Trophoblast cell (in vitro differentiated cells and primary cell): ENCODE results near the gene MSANTD1.

Source experiments
- DNase-seq, 2 donors: peaks; one replicate each; pipeline ENCODE4 v3.0.0-alpha.2; 2016
- H2AFZ ChIP-seq: 2 replicates; pipeline ENCODE4 v1.6.1; 2013; ENCODE audit warnings: low read length, moderate library complexity, mild to moderate bottlenecking; ENCODE audit not compliant: insufficient read depth, poor library complexity
- H2AK5ac ChIP-seq: 2 replicates; pipeline ENCODE4 v1.6.1; 2013; ENCODE audit warnings: mild to moderate bottlenecking, low read length
- H2BK120ac ChIP-seq: 2 replicates; pipeline ENCODE4 v1.6.1; 2013; ENCODE audit warnings: low read length, mild to moderate bottlenecking, moderate library complexity; ENCODE audit not compliant: insufficient read depth, poor library complexity
- H2BK12ac ChIP-seq: 2 replicates; pipeline ENCODE4 v1.6.1; 2013; ENCODE audit warnings: mild to moderate bottlenecking, low read length, moderate library complexity
- H2BK5ac ChIP-seq: 2 replicates; pipeline ENCODE4 v1.6.1; 2013; ENCODE audit warnings: low read length, low read depth, moderate library complexity, mild to moderate bottlenecking; ENCODE audit not compliant: poor library complexity
- H3K14ac ChIP-seq: 2 replicates; pipeline ENCODE4 v1.6.1; 2013; ENCODE audit warnings: mild to moderate bottlenecking, low read length
- H3K18ac ChIP-seq: 2 replicates; pipeline ENCODE4 v1.6.1; 2013; ENCODE audit warnings: mild to moderate bottlenecking, low read length
- H3K23ac ChIP-seq: 2 replicates; pipeline ENCODE4 v1.6.1; 2013; ENCODE audit warnings: low read length
- H3K27ac ChIP-seq: 2 replicates; pipeline ENCODE4 v1.5.1; 2013; ENCODE audit warnings: low read depth, mild to moderate bottlenecking, inconsistent platforms, low read length, moderate library complexity
- H3K27me3 ChIP-seq: 2 replicates; pipeline ENCODE4 v1.6.1; 2013; ENCODE audit warnings: inconsistent platforms, mild to moderate bottlenecking, low read length, moderate library complexity; ENCODE audit not compliant: insufficient read depth
- H3K36me3 ChIP-seq, 2 experiments: 1 replicate in 1 of 2; 2 replicates in 1 of 2; pipeline ENCODE4 v1.6.1; 2013; ENCODE audit warnings: low read length in 2 of 2, mild to moderate bottlenecking in 2 of 2, moderate library complexity in 1 of 2; ENCODE audit not compliant: insufficient read depth in 2 of 2, control insufficient read depth in 1 of 2
- H3K4ac ChIP-seq: 2 replicates; pipeline ENCODE4 v1.6.1; 2013; ENCODE audit warnings: low read depth, mild to moderate bottlenecking, low read length, moderate library complexity
- H3K4me1 ChIP-seq, 2 experiments: 1 replicate in 1 of 2; 2 replicates in 1 of 2; pipeline ENCODE4 v1.6.1; 2013; ENCODE audit warnings: low read length in 2 of 2, mild to moderate bottlenecking in 2 of 2, moderate library complexity in 1 of 2; ENCODE audit not compliant: insufficient read depth in 2 of 2, control insufficient read depth in 1 of 2
- H3K4me2 ChIP-seq: 2 replicates; pipeline ENCODE4 v1.6.1; 2013; ENCODE audit warnings: inconsistent platforms, mild to moderate bottlenecking, low read length, moderate library complexity
- H3K4me3 ChIP-seq: 2 replicates; pipeline ENCODE4 v1.5.1; 2013; ENCODE audit warnings: mild to moderate bottlenecking, low read depth, low read length, inconsistent platforms
- H3K79me1 ChIP-seq: one replicate; pipeline ENCODE4 v1.6.1; 2013; ENCODE audit warnings: low read length
- H3K79me2 ChIP-seq: 2 replicates; pipeline ENCODE4 v1.6.1; 2013; ENCODE audit warnings: low read length, mild to moderate bottlenecking; ENCODE audit not compliant: control insufficient read depth, insufficient read depth, poor library complexity
- H3K9ac ChIP-seq: 2 replicates; pipeline ENCODE4 v1.6.1; 2013; ENCODE audit warnings: mild to moderate bottlenecking, low read length
- H3K9me3 ChIP-seq: 2 replicates; pipeline ENCODE4 v1.6.1; 2013; ENCODE audit warnings: low read depth, mild to moderate bottlenecking, control low read depth, inconsistent platforms, low read length; ENCODE audit not compliant: insufficient read depth
- H4K12ac ChIP-seq: 2 replicates; pipeline ENCODE4 v1.6.1; 2013; ENCODE audit warnings: low read depth, mild to moderate bottlenecking, low read length, moderate library complexity
- H4K8ac ChIP-seq: 2 replicates; pipeline ENCODE4 v1.6.1; 2013; ENCODE audit warnings: low read depth, mild to moderate bottlenecking, low read length, moderate library complexity
- H4K91ac ChIP-seq: one replicate; pipeline ENCODE4 v1.6.1; 2013; ENCODE audit warnings: low read depth, mild to moderate bottlenecking, low read length, moderate library complexity
- WGBS: extraction: QIAGEN DNeasy Blood & Tissue Kit; methylation state at CpG from one replicate; pipeline ENCODE4 v1.1.7; 2013; ENCODE audit warnings: missing lambda C conversion rate; ENCODE audit not compliant: insufficient read length, insufficient coverage; ENCODE audit errors: extremely low coverage; 5-methylcytosine and 5-hydroxymethylcytosine counted together

MSANTD1 gene

GRCh38 chr4:3284734-3285557, 36.0 kb downstream of the MSANTD1 start:
- H3K23ac ChIP-seq = no peak overlapping the region
- H3K27me3 ChIP-seq = no peaks in the 10 kb centered on the region
- H2AK5ac ChIP-seq = no peak overlapping the region
- no peak overlapping the region for H2BK120ac ChIP-seq
- no peak overlapping the region for H3K9ac ChIP-seq
- no peak overlapping the region for H3K4me2 ChIP-seq
- no peak overlapping the region for H4K12ac ChIP-seq
- H3K18ac ChIP-seq = no peak overlapping the region
- no peak overlapping the region for H4K91ac ChIP-seq
- H3K79me1 ChIP-seq = peaks cover 2% of the 10 kb centered on the region
- H3K4ac ChIP-seq = no peak overlapping the region
- no peaks in the 10 kb centered on the region for H3K79me2 ChIP-seq
- H2BK12ac ChIP-seq = no peak overlapping the region
- H3K4me1 ChIP-seq = peaks cover 10 to 12% of the 10 kb centered on the region in 2 experiments
- no peak overlapping the region for H3K14ac ChIP-seq
- no peak overlapping the region for H3K27ac ChIP-seq
- no peak overlapping the region for H3K4me3 ChIP-seq
- no peaks in the 10 kb centered on the region for H3K36me3 ChIP-seq
- H2BK5ac ChIP-seq = no peak overlapping the region
- WGBS = no CpG with 5 or more reads among the region's 24 CpGs
- H4K8ac ChIP-seq = no peak overlapping the region
- peak in 1 of 2 donors; percentile 18 for DNase-seq
- peaks cover 10% of the 10 kb centered on the region for H3K9me3 ChIP-seq
- H2AFZ ChIP-seq = no peak overlapping the region

GRCh38 chr4:3285558-3286334, 36.8 kb downstream of the MSANTD1 start:
- Histone ChIP-seq H3K18ac (no peak overlapping the region), H3K27ac (no peak overlapping the region), H2AFZ (no peak overlapping the region), H3K23ac (no peak overlapping the region), H2BK12ac (no peak overlapping the region), H2BK120ac (no peak overlapping the region), H3K4ac (no peak overlapping the region), H3K4me1 (peaks cover 10% of the 10 kb centered on the region in 2 experiments), H3K9me3 (peaks cover 7% of the 10 kb centered on the region), H3K9ac (no peak overlapping the region), H3K4me3 (no peak overlapping the region), H3K27me3 (no peaks in the 10 kb centered on the region), H3K79me2 (no peaks in the 10 kb centered on the region), H4K8ac (no peak overlapping the region), H3K36me3 (no peaks in the 10 kb centered on the region), H3K14ac (no peak overlapping the region), H4K12ac (no peak overlapping the region), H3K79me1 (peaks cover 2% of the 10 kb centered on the region), H2BK5ac (no peak overlapping the region), H4K91ac (no peak overlapping the region), H2AK5ac (no peak overlapping the region), H3K4me2 (no peak overlapping the region)
- WGBS = no CpG with 5 or more reads among the region's 38 CpGs
- peak; percentile 81 to 84 for DNase-seq

GRCh38 chr4:3286335-3287175, 37.6 kb downstream of the MSANTD1 start:
- H2AFZ ChIP-seq = no peak overlapping the region
- H3K27me3 ChIP-seq = no peaks in the 10 kb centered on the region
- no peak overlapping the region for H3K23ac ChIP-seq
- no peak overlapping the region for H4K12ac ChIP-seq
- no peak overlapping the region for H3K14ac ChIP-seq
- H2BK120ac ChIP-seq = peak overlapping the region; percentile 7
- no peak overlapping the region for H2AK5ac ChIP-seq
- WGBS = no CpG with 5 or more reads among the region's 32 CpGs
- H3K4me2 ChIP-seq = no peak overlapping the region
- H3K27ac ChIP-seq = peak overlapping the region; percentile 24
- H3K4me3 ChIP-seq = no peak overlapping the region
- no peak overlapping the region for H2BK12ac ChIP-seq
- H3K9me3 ChIP-seq = peaks cover 5% of the 10 kb centered on the region
- no peak overlapping the region for H2BK5ac ChIP-seq
- H3K79me2 ChIP-seq = no peaks in the 10 kb centered on the region
- peaks cover 10 to 13% of the 10 kb centered on the region in 2 experiments for H3K4me1 ChIP-seq
- H3K9ac ChIP-seq = no peak overlapping the region
- H3K36me3 ChIP-seq = no peaks in the 10 kb centered on the region
- H3K18ac ChIP-seq = no peak overlapping the region
- peaks cover 2% of the 10 kb centered on the region for H3K79me1 ChIP-seq
- no peak overlapping the region for H4K8ac ChIP-seq
- H3K4ac ChIP-seq = no peak overlapping the region
- H4K91ac ChIP-seq = no peak overlapping the region
- DNase-seq = peak; percentile 8 to 41

- Histone ChIP-seq H2BK12ac (no peak overlapping the region), H3K18ac (no peak overlapping the region), H4K91ac (no peak overlapping the region), H3K27ac (no peak overlapping the region), H3K79me2 (no peaks in the 10 kb centered on the region), H3K4me2 (no peak overlapping the region), H3K4me3 (no peak overlapping the region), H4K8ac (no peak overlapping the region), H2BK5ac (no peak overlapping the region), H4K12ac (no peak overlapping the region), H3K23ac (no peak overlapping the region), H2AFZ (no peak overlapping the region), H3K14ac (no peak overlapping the region), H3K4me1 (peaks cover 10 to 21% of the 10 kb centered on the region in 2 experiments), H3K79me1 (peaks cover 4% of the 10 kb centered on the region), H2AK5ac (no peak overlapping the region), H3K9me3 (peaks cover 5% of the 10 kb centered on the region), H3K9ac (no peak overlapping the region), H2BK120ac (no peak overlapping the region), H3K4ac (no peak overlapping the region), H3K36me3 (no peaks in the 10 kb centered on the region), H3K27me3 (no peaks in the 10 kb centered on the region)
- WGBS = no CpG with 5 or more reads among the region's 14 CpGs
- DNase-seq = no peak
Observed at GRCh38 chr4:3287271-3287971, 38.5 kb downstream of the MSANTD1 start.
